Measurements from ENCODE around the gene GALNT14.

GALNT14 gene

DNA sequence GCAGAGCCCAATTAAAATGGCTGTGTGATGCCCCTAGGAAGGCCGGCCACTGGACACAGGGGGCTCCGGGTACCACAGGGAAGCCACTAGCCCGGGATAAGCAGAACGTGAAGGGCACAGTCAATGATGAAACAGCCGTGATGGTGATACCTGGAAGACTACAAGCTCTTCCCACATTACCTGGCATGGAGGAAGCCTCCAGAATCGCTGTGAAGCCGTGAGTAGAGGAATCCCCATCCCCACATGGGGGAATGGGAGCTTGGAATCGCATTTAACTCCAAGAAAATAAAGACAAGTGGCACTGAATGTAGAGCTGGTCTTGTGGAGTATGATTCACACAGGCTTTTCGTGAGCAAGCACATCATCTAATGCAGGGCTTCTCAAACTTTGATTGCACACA, 16.1 kb downstream of the GALNT14 start:
- ATAC-seq (no peak), DNase-seq (no peak)
- Mint-ChIP-seq H3K4me1 (no peaks in the 10 kb centered on the region), H3K4me3 (no peak overlapping the region), H3K36me3 (ENCODE audit: low read depth) (no peaks in the 10 kb centered on the region), H3K27ac (no peak overlapping the region), H3K27me3 (no peaks in the 10 kb centered on the region), H3K9me3 (no peaks in the 10 kb centered on the region)

GRCh38 chr2:31113765-31114164, 24.5 kb downstream of the GALNT14 start:
- Mint-ChIP-seq H3K27ac (no peak overlapping the region), H3K9me3 (no peaks in the 10 kb centered on the region), H3K36me3 (ENCODE audit: low read depth) (no peaks in the 10 kb centered on the region), H3K27me3 (peaks cover 9% of the 10 kb centered on the region), H3K4me3 (no peak overlapping the region), H3K4me1 (no peaks in the 10 kb centered on the region)
- DNase-seq: no peak
- ATAC-seq: no peak

- peaks cover 10% of the 10 kb centered on the region for H3K27me3 Mint-ChIP-seq
- no peak for ATAC-seq
These were observed 25.7 kb downstream of the GALNT14 start for GRCh38 chr2:31112544-31112943.

DNA sequence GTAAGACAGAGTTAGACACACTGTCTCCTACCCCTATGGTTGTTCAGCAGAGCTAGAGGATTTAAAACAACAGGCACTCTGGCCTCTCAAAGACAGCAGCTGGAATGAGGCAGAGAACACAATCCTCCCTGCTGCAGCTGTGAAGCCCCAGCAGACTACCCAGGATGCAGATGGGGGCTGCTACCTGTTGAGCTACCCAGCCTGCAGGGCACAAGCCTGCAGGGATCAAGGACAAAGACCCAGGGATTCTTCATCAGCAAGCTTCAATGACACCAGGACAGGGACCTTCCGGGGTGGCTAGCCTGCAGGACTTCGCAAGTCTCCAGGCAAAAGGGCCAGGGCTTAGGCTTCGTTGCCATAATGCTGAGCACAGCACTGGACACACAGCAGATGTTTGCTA, 27.2 kb downstream of the GALNT14 start:
- Mint-ChIP-seq H3K9me3 (no peaks in the 10 kb centered on the region), H3K27me3 (peaks cover 14% of the 10 kb centered on the region), H3K4me1 (no peaks in the 10 kb centered on the region), H3K27ac (no peak overlapping the region), H3K36me3 (ENCODE audit: low read depth) (no peaks in the 10 kb centered on the region), H3K4me3 (no peak overlapping the region)
- ATAC-seq (no peak), DNase-seq (no peak)

More at GRCh38 chr2:31112544-31112943, 25.7 kb downstream of the GALNT14 start:
- DNase-seq: no peak
- Mint-ChIP-seq H3K4me1 (no peaks in the 10 kb centered on the region), H3K9me3 (no peaks in the 10 kb centered on the region), H3K4me3 (no peak overlapping the region), H3K27ac (no peak overlapping the region), H3K36me3 (ENCODE audit: low read depth) (no peaks in the 10 kb centered on the region)

DNA sequence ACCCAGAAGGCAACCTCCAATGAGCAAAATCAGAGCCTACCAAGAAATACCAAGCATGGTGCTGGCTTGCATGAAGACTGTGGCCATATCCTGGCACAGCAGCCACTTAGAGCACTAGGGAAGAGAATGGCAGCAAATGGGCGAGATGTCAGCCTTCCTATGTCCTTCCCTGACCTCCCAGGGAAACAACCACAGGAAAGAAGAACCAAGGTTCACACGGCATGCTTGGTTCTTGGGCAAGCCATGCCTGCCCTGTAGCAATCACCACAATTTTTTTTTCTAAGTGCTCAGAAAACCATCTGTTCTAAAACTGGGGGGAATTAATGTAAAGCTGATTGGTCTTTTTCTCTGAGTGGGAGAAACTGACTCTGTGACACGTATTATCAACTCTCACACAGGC, 27.8 kb downstream of the GALNT14 start:
- Mint-ChIP-seq H3K36me3 (ENCODE audit: low read depth) (no peaks in the 10 kb centered on the region), H3K4me1 (no peaks in the 10 kb centered on the region), H3K27me3 (peaks cover 14% of the 10 kb centered on the region), H3K4me3 (no peak overlapping the region), H3K27ac (no peak overlapping the region), H3K9me3 (no peaks in the 10 kb centered on the region)
- DNase-seq (no peak), ATAC-seq (no peak)

- ATAC-seq: no peak
- no peaks in the 10 kb centered on the region for H3K4me1 Mint-ChIP-seq
- peaks cover 14% of the 10 kb centered on the region for H3K27me3 Mint-ChIP-seq
- H3K27ac Mint-ChIP-seq: no peak overlapping the region
- no peak for DNase-seq
- no peak overlapping the region for H3K4me3 Mint-ChIP-seq
- H3K36me3 Mint-ChIP-seq (ENCODE audit: low read depth): no peaks in the 10 kb centered on the region
- no peaks in the 10 kb centered on the region for H3K9me3 Mint-ChIP-seq
These were observed 28.5 kb downstream of the GALNT14 start for GRCh38 chr2:31109633-31110192.

DNA sequence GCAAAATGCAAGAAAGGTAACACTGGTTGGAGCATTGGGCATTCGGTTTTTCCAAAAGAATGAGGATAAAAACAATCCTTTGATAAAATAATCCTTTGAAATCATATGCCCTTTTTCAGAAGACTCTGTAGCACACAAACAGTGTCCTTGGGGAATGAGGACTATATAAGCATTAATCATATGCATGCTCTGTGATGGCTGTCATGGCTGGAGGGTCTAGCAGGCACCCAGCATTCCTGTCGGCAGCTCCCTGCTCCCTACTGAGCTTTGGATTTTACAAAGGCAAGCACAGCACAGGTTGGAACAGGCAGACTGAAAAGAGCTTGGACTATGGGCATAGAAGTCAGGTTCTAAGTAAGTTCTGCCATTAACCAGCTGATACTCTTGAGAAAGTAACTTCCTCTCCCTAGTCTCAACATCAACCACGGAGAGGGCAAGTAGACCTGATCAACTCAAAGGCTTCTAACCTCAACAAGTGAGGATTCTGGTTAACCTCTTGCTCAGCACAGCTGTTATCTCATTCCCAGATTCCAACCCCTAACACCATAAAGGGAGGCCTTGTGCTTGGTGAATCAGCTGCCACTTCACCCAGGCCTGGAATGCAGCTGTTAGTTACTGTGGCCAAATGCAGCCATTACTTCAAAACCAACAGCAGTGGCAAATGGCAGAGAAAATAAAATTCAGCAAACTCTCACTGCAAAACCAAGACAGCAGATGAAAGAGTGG, 29.5 kb downstream of the GALNT14 start:
- Mint-ChIP-seq H3K27ac (no peak overlapping the region), H3K4me3 (no peak overlapping the region), H3K9me3 (no peaks in the 10 kb centered on the region), H3K4me1 (no peaks in the 10 kb centered on the region), H3K36me3 (ENCODE audit: low read depth) (no peaks in the 10 kb centered on the region), H3K27me3 (peaks cover 13% of the 10 kb centered on the region)
- ATAC-seq (no peak), DNase-seq (no peak)

DNA sequence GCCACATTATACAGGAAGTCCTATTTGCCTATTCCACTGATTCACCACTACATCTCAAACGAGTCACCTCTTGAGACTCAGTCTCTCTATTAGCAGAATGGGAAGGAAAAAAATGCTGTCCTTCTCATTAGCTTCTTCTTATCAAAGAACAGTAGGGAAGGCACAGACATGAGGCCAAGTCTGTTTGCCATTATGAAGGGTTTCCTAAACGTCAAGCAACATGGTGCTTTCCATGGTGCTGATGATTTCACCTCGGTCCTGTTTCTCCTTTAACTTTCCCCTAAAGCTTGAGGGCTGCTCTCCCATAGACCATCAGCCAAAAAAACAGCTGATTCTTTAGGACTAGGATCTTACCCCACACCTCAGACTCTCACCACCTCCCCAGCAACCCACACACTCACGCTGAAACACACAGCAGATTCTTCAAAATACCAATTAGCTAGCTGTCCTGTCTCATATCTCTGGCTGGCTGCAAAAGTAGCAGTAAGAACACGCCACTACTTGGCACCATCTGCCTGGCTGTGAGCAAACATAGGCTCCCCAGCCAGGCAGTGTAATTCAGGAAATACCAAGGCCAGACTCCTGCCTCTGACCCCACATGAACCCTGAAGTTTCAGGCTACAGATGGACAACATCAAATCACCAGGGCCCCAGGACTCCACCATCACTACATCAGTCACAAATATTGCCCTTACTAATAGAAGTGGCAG, 30.5 kb downstream of the GALNT14 start:
- DNase-seq (no peak), ATAC-seq (no peak)
- H3K36me3 Mint-ChIP-seq (ENCODE audit: low read depth): no peaks in the 10 kb centered on the region
- H3K27ac Mint-ChIP-seq: no peak overlapping the region
- no peak overlapping the region for H3K4me3 Mint-ChIP-seq
- no peaks in the 10 kb centered on the region for H3K4me1 Mint-ChIP-seq
- H3K27me3 Mint-ChIP-seq: peaks cover 17% of the 10 kb centered on the region
- no peaks in the 10 kb centered on the region for H3K9me3 Mint-ChIP-seq

DNA sequence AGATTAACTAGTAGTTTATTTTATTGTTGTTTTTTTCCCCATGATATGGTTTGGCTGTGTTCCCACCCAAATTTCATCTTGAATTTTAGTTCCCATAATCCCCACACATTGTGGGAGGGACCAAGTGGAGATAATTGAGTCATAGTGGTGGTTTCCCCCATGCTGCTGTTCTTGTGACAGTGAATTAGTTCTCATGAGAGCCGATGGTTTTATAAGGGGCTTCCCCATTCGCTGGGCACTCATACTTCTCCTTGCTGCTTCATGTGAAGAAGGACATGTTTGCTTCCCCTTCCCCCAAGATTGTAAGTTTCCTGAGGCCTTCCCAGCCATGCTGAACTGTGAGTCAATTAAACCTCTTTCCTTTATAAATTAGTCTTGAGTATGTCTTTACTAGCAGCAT, 36.5 kb downstream of the GALNT14 start:
- DNase-seq (no peak), ATAC-seq (no peak)
- H3K4me1 Mint-ChIP-seq: no peaks in the 10 kb centered on the region
- peaks cover 8% of the 10 kb centered on the region for H3K27me3 Mint-ChIP-seq
- H3K4me3 Mint-ChIP-seq: no peak overlapping the region
- no peaks in the 10 kb centered on the region for H3K9me3 Mint-ChIP-seq
- H3K36me3 Mint-ChIP-seq (ENCODE audit: low read depth): no peaks in the 10 kb centered on the region
- H3K27ac Mint-ChIP-seq: no peak overlapping the region

DNA sequence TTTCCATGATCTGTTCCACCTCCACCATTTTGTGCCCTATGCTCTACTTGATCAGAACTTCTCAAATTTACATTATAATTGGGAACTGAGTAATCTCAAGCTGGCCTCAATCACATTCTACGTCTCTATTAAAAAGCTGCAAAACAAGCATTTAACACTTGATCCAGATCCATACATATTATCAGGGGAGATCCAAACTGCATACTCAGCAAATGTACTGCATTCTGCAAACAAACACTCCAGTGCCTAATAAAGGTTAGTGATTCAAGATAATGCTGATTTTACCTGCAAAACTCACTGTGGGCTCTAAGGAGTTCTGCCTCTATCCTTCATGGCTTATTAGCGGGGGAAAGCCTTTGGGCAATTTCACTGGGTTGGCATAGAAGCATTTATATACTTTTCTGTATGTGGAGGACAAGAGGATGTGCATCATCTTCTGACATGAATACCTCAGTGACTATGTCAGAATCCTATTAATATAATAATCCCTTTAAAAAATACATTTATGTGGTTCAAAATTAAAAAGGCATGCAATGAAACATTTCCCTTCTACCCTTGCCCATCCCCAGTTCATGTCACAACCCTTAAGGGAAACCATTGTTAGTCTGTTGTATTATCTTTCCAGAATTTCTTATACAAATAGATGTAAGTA, 40.2 kb downstream of the GALNT14 start:
- Mint-ChIP-seq H3K27me3 (peaks cover 7% of the 10 kb centered on the region), H3K27ac (no peak overlapping the region), H3K36me3 (ENCODE audit: low read depth) (no peaks in the 10 kb centered on the region), H3K4me3 (no peak overlapping the region), H3K4me1 (no peaks in the 10 kb centered on the region), H3K9me3 (no peaks in the 10 kb centered on the region)
- DNase-seq: no peak
- ATAC-seq: no peak

DNA sequence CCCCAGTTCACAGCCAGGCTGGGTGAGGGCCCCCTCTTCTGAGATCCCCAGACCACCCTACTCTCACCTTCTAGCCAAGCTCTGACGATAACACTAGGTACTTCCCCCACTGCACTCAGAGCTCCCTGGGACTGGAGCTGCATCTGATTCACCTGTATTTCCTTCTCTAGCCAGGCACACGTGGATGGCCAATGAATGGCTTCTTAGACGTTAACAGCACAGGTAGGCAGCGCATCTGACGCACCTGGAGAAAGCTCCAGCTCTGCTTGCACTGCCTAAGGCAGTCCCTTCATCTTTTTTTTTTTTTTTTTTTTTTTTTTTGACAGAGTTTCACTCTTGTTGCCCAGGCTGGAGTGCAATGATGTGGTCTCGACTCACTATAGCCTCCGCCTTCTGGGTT, 48.1 kb downstream of the GALNT14 start:
- DNase-seq: no peak

GRCh38 chr2:31089645-31090044, 48.6 kb downstream of the GALNT14 start:
- Mint-ChIP-seq H3K4me3 (no peak overlapping the region), H3K27ac (no peak overlapping the region), H3K9me3 (no peaks in the 10 kb centered on the region), H3K36me3 (ENCODE audit: low read depth) (no peaks in the 10 kb centered on the region), H3K4me1 (no peaks in the 10 kb centered on the region), H3K27me3 (peaks cover 7% of the 10 kb centered on the region)
- ATAC-seq: no peak
- DNase-seq: no peak

More for the DNA sequence above, 48.1 kb downstream of the GALNT14 start:
- Mint-ChIP-seq H3K36me3 (ENCODE audit: low read depth) (no peaks in the 10 kb centered on the region), H3K27ac (no peak overlapping the region), H3K9me3 (no peaks in the 10 kb centered on the region), H3K27me3 (peaks cover 7% of the 10 kb centered on the region), H3K4me1 (no peaks in the 10 kb centered on the region), H3K4me3 (no peak overlapping the region)
- ATAC-seq: no peak

DNA sequence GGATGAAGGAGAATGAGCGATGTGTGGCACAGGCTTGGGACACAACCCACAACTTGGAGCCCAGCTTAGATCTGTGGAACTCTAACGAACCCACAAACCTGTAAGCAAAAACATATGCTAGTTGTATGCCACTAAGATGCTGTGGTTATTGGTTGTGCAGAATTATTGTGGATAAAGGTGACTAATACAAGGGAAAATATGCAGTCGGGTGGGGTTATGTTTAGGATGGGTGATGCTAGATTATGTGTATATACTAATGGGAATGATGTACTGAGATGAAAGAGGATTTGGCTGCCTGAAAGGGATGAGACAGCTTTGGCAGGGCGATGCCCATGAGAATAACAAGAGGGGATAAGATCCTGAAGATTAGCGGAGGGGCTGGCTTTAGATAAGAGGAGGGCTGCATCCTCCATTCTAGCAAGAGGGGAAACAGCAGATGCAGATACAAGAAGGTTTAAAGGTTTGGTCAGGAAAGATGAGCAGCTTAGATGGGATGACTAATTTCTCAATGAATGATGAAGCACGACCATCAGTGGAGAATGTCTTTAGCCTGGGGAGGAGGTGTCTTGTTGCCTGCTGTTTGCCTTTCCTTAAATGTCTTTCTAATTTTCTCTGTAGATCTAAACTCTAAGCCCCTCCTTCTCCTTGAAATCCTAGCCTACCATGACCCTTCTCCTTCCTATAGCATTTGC, 49.6 kb downstream of the GALNT14 start:
- no peaks in the 10 kb centered on the region for H3K4me1 Mint-ChIP-seq
- H3K27ac Mint-ChIP-seq: no peak overlapping the region
- DNase-seq (no peak), ATAC-seq (no peak)
- no peak overlapping the region for H3K4me3 Mint-ChIP-seq
- no peaks in the 10 kb centered on the region for H3K36me3 Mint-ChIP-seq (ENCODE audit: low read depth)
- peaks cover 3% of the 10 kb centered on the region for H3K27me3 Mint-ChIP-seq
- no peaks in the 10 kb centered on the region for H3K9me3 Mint-ChIP-seq

GRCh38 chr2:31087491-31087890, 50.7 kb downstream of the GALNT14 start:
- Mint-ChIP-seq H3K4me1 (no peaks in the 10 kb centered on the region), H3K27ac (no peak overlapping the region), H3K9me3 (no peaks in the 10 kb centered on the region), H3K4me3 (no peak overlapping the region), H3K36me3 (ENCODE audit: low read depth) (no peaks in the 10 kb centered on the region), H3K27me3 (peaks cover 3% of the 10 kb centered on the region)
- DNase-seq (no peak), ATAC-seq (no peak)
